Activated CD8-positive, alpha-beta memory T cell treated with anti-CD3 and anti-CD28 coated beads, Interleukin-2, amount 50 U/mL, for 1 hour (primary cell): Measurements from ENCODE around the gene SPEF2.

Experiments
- DNase-seq: peaks from one replicate; pipeline ENCODE4 v3.0.0-alpha.2; 2020; ENCODE audit errors: extremely low read depth

SPEF2 gene

GRCh38 chr5:35785601-35786085 lies 168.0 kb downstream of the SPEF2 start:
- DNase-seq, result no peak

GRCh38 chr5:35788724-35789123 lies 171.1 kb downstream of the SPEF2 start:
- DNase-seq, result no peak

GRCh38 chr5:35789732-35790456 lies 172.2 kb downstream of the SPEF2 start:
- DNase-seq, result no peak

- no peak for DNase-seq
Measured at GRCh38 chr5:35790457-35790822, 172.8 kb downstream of the SPEF2 start.

- DNase-seq, result no peak
Measured at GRCh38 chr5:35794328-35794619, 176.6 kb downstream of the SPEF2 start.

GRCh38 chr5:35794684-35795375 lies 177.2 kb downstream of the SPEF2 start:
- DNase-seq, result no peak

GRCh38 chr5:35799181-35799580 lies 181.5 kb downstream of the SPEF2 start:
- no peak for DNase-seq

- DNase-seq, result no peak
Measured at GRCh38 chr5:35799753-35800152, 182.1 kb downstream of the SPEF2 start.

- no peak for DNase-seq
Measured at GRCh38 chr5:35803191-35803651, 185.6 kb downstream of the SPEF2 start.

GRCh38 chr5:35804201-35804653 lies 186.6 kb downstream of the SPEF2 start:
- no peak for DNase-seq

- DNase-seq, result no peak
Measured at GRCh38 chr5:35804841-35805240, 187.2 kb downstream of the SPEF2 start.

- no peak for DNase-seq
Measured at GRCh38 chr5:35810601-35811000, 192.9 kb downstream of the SPEF2 start.

GRCh38 chr5:35811108-35811741 lies 193.6 kb downstream of the SPEF2 start:
- no peak for DNase-seq

- DNase-seq, result no peak
Measured at GRCh38 chr5:35813521-35813920, 195.9 kb downstream of the SPEF2 start.

- DNase-seq, result no peak
Measured at GRCh38 chr5:35815089-35815936, 197.7 kb downstream of the SPEF2 start.

GRCh38 chr5:35816881-35817521 lies 199.3 kb downstream of the SPEF2 start:
- DNase-seq, result no peak

GRCh38 chr5:35819026-35819425 lies 201.4 kb downstream of the SPEF2 start:
- DNase-seq, result no peak

- no peak for DNase-seq
Measured at GRCh38 chr5:35819668-35820067, 202.0 kb downstream of the SPEF2 start.

GRCh38 chr5:35820735-35821134 lies 203.1 kb downstream of the SPEF2 start:
- DNase-seq, result no peak

GRCh38 chr5:35821513-35821912 lies 203.8 kb downstream of the SPEF2 start:
- no peak for DNase-seq

GRCh38 chr5:35822511-35822910 lies 204.8 kb downstream of the SPEF2 start:
- peak; percentile 21 for DNase-seq
